Measurements from ENCODE around the gene PALLD.

GRCh38 chr4:168637872-168638756 lies 141.3 kb downstream of the PALLD start:
- TF ChIP-seq CTCF (IDR thresholded peaks at IDR 0.05) (no peak), EP300 (IDR thresholded peaks at IDR 0.05) (no peak)

All from sigmoid colon (tissue), 4 donors.